ENCODE results near the gene HP1BP3. TPM values are rescaled to one million over a fixed set of nuclear protein-coding genes. Genes with fewer than 3 reads are reported as not detected.

Gene HP1BP3
- polyA plus RNA-seq, 1 donor from 2014 or later, result 230 TPM

GRCh38 chr1:20716232-20716631 is 70.9 kb downstream of the HP1BP3 start:
- Mint-ChIP-seq H3K27ac (peak overlapping the region; percentile 44 to 97 (median 86)), H3K4me3 (peak overlapping the region; percentile 62 to 72 (median 68)), H3K9me3 (no peaks in the 10 kb centered on the region), H3K4me1 (peaks cover 2 to 5% (median 4%) of the 10 kb centered on the region in 3 donors), H3K36me3 (no peaks in the 10 kb centered on the region), H3K27me3 (peaks cover 28% of the 10 kb centered on the region)

GRCh38 chr1:20715406-20715805 is 71.7 kb downstream of the HP1BP3 start:
- Mint-ChIP-seq H3K27me3 (peaks cover 28% of the 10 kb centered on the region), H3K27ac (peak overlapping the region in 1 of 3 donors; percentile 70)

GRCh38 chr1:20713440-20713839 is 73.7 kb downstream of the HP1BP3 start:
- H3K9me3 Mint-ChIP-seq, result no peaks in the 10 kb centered on the region
- no peaks in the 10 kb centered on the region for H3K36me3 Mint-ChIP-seq
- no peak overlapping the region for H3K4me3 Mint-ChIP-seq
- H3K4me1 Mint-ChIP-seq, result peaks cover 0 to 2% (median 2%) of the 10 kb centered on the region in 3 donors
- H3K27ac Mint-ChIP-seq, result no peak overlapping the region
- H3K27me3 Mint-ChIP-seq, result peaks cover 26% of the 10 kb centered on the region

More at GRCh38 chr1:20715406-20715805, 71.7 kb downstream of the HP1BP3 start:
- Mint-ChIP-seq H3K4me3 (no peak overlapping the region), H3K4me1 (peaks cover 2 to 5% (median 4%) of the 10 kb centered on the region in 3 donors), H3K9me3 (no peaks in the 10 kb centered on the region), H3K36me3 (no peaks in the 10 kb centered on the region)

GRCh38 chr1:20712215-20712577 is 74.9 kb downstream of the HP1BP3 start:
- peaks cover 21% of the 10 kb centered on the region for H3K27me3 Mint-ChIP-seq
- H3K4me1 Mint-ChIP-seq, result peaks cover 0 to 2% (median 0%) of the 10 kb centered on the region in 3 donors
- peaks cover 0 to under 1% (median 0%) of the 10 kb centered on the region in 3 donors for H3K9me3 Mint-ChIP-seq
- no peak overlapping the region for H3K27ac Mint-ChIP-seq
- H3K36me3 Mint-ChIP-seq, result no peaks in the 10 kb centered on the region
- H3K4me3 Mint-ChIP-seq, result no peak overlapping the region

GRCh38 chr1:20711285-20712214 is 75.6 kb downstream of the HP1BP3 start:
- H3K4me1 Mint-ChIP-seq, result no peaks in the 10 kb centered on the region
- no peak overlapping the region for H3K4me3 Mint-ChIP-seq
- peaks cover 18% of the 10 kb centered on the region for H3K27me3 Mint-ChIP-seq

GRCh38 chr1:20710469-20711284 is 76.4 kb downstream of the HP1BP3 start:
- Mint-ChIP-seq H3K27ac (peak overlapping the region in 1 of 3 donors; percentile 35), H3K4me1 (no peaks in the 10 kb centered on the region), H3K27me3 (peaks cover 10% of the 10 kb centered on the region), H3K36me3 (no peaks in the 10 kb centered on the region), H3K9me3 (peaks cover 0 to 2% (median 0%) of the 10 kb centered on the region in 3 donors), H3K4me3 (no peak overlapping the region)

More at GRCh38 chr1:20711285-20712214, 75.6 kb downstream of the HP1BP3 start:
- Mint-ChIP-seq H3K9me3 (peaks cover 0 to 2% (median 0%) of the 10 kb centered on the region in 3 donors), H3K36me3 (no peaks in the 10 kb centered on the region), H3K27ac (peak overlapping the region in 1 of 3 donors; percentile 35)

GRCh38 chr1:20709868-20710267 is 77.2 kb downstream of the HP1BP3 start:
- Mint-ChIP-seq H3K27ac (no peak overlapping the region), H3K36me3 (no peaks in the 10 kb centered on the region), H3K9me3 (peaks cover 0 to 2% (median 0%) of the 10 kb centered on the region in 3 donors), H3K4me3 (no peak overlapping the region), H3K27me3 (peaks cover 7% of the 10 kb centered on the region), H3K4me1 (no peaks in the 10 kb centered on the region)

GRCh38 chr1:20708891-20709290 is 78.2 kb downstream of the HP1BP3 start:
- Mint-ChIP-seq H3K4me3 (no peak overlapping the region), H3K27ac (no peak overlapping the region), H3K36me3 (no peaks in the 10 kb centered on the region), H3K27me3 (peaks cover 7% of the 10 kb centered on the region), H3K4me1 (no peaks in the 10 kb centered on the region), H3K9me3 (peaks cover 0 to 2% (median 0%) of the 10 kb centered on the region in 3 donors)

- H3K27me3 Mint-ChIP-seq, result peaks cover 5% of the 10 kb centered on the region
- H3K36me3 Mint-ChIP-seq, result no peaks in the 10 kb centered on the region
- H3K27ac Mint-ChIP-seq, result peak overlapping the region in 1 of 3 donors; percentile 80
- no peak overlapping the region for H3K4me3 Mint-ChIP-seq
- H3K4me1 Mint-ChIP-seq, result no peaks in the 10 kb centered on the region
- H3K9me3 Mint-ChIP-seq, result peaks cover 0 to 2% (median 0%) of the 10 kb centered on the region in 3 donors
These were observed 79.0 kb downstream of the HP1BP3 start for GRCh38 chr1:20708057-20708456.

GRCh38 chr1:20706841-20707240 is 80.3 kb downstream of the HP1BP3 start:
- Mint-ChIP-seq H3K4me3 (no peak overlapping the region), H3K36me3 (no peaks in the 10 kb centered on the region), H3K27ac (no peak overlapping the region), H3K4me1 (no peaks in the 10 kb centered on the region), H3K27me3 (peaks cover 5% of the 10 kb centered on the region), H3K9me3 (peaks cover 0 to 2% (median 0%) of the 10 kb centered on the region in 3 donors)

GRCh38 chr1:20705203-20705755 is 81.8 kb downstream of the HP1BP3 start:
- no peak overlapping the region for H3K4me3 Mint-ChIP-seq
- peaks cover 5% of the 10 kb centered on the region for H3K27me3 Mint-ChIP-seq
- H3K36me3 Mint-ChIP-seq, result no peaks in the 10 kb centered on the region
- no peaks in the 10 kb centered on the region for H3K4me1 Mint-ChIP-seq
- no peak overlapping the region for H3K27ac Mint-ChIP-seq
- H3K9me3 Mint-ChIP-seq, result peaks cover 0 to 2% (median 0%) of the 10 kb centered on the region in 3 donors

- no peaks in the 10 kb centered on the region for H3K4me1 Mint-ChIP-seq
- H3K27ac Mint-ChIP-seq, result peak overlapping the region in 1 of 3 donors; percentile 46
- H3K4me3 Mint-ChIP-seq, result no peak overlapping the region
- H3K36me3 Mint-ChIP-seq, result no peaks in the 10 kb centered on the region
- peaks cover 2% of the 10 kb centered on the region for H3K27me3 Mint-ChIP-seq
- H3K9me3 Mint-ChIP-seq, result peaks cover 0 to 2% (median 0%) of the 10 kb centered on the region in 3 donors
These were observed 82.5 kb downstream of the HP1BP3 start for GRCh38 chr1:20704390-20705202.

- Mint-ChIP-seq H3K4me3 (no peak overlapping the region), H3K9me3 (peaks cover 0 to 2% (median 0%) of the 10 kb centered on the region in 3 donors), H3K27ac (no peak overlapping the region), H3K4me1 (no peaks in the 10 kb centered on the region), H3K36me3 (no peaks in the 10 kb centered on the region), H3K27me3 (no peaks in the 10 kb centered on the region)
These were observed 83.9 kb downstream of the HP1BP3 start for GRCh38 chr1:20703124-20703756.

GRCh38 chr1:20702416-20702815 is 84.7 kb downstream of the HP1BP3 start:
- Mint-ChIP-seq H3K36me3 (no peaks in the 10 kb centered on the region), H3K9me3 (peaks cover 0 to 2% (median 0%) of the 10 kb centered on the region in 3 donors), H3K4me3 (no peak overlapping the region), H3K27me3 (no peaks in the 10 kb centered on the region), H3K27ac (no peak overlapping the region), H3K4me1 (no peaks in the 10 kb centered on the region)
